Hematopoietic multipotent progenitor cell treated with erythropoietin and hydrocortisone succinate and interleukin-3 and kit ligand, for 8 days (in vitro differentiated cells): Measurements from ENCODE around the gene KIAA1217.

ENCODE experiments used
- DNase-seq: peaks from one replicate; pipeline ENCODE4 v3.0.0-alpha.2; 2015

Gene KIAA1217

GRCh38 chr10:24451325-24451820 is 242.4 kb downstream of the KIAA1217 start:
- no peak for DNase-seq

GRCh38 chr10:24452030-24452429 is 243.1 kb downstream of the KIAA1217 start:
- DNase-seq, result no peak

DNA sequence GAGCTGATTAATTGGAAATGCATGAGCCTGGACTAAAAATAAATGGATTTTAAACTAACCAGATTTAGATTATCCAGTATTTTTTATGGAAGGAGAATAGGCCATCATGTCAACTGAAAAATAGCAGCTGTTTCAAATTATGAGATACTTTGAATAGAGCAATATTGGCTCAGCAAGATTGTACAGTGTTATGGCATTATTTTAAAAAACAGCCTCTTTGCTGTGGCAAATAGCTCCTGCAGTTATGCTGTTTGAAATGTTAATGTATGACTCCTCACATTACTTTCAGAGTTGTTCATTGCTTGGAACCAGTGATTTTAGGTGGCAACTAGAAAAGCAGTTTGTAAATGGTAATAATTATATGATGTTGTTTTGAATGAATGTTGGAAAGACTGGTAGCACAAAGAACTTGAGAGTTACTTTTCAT is 244.5 kb downstream of the KIAA1217 start:
- no peak for DNase-seq

GRCh38 chr10:24453973-24454372 is 245.0 kb downstream of the KIAA1217 start:
- DNase-seq, result no peak

- DNase-seq, result no peak
Measured at GRCh38 chr10:24455447-24455846, 246.5 kb downstream of the KIAA1217 start.

GRCh38 chr10:24456322-24456721 is 247.4 kb downstream of the KIAA1217 start:
- DNase-seq, result no peak

DNA sequence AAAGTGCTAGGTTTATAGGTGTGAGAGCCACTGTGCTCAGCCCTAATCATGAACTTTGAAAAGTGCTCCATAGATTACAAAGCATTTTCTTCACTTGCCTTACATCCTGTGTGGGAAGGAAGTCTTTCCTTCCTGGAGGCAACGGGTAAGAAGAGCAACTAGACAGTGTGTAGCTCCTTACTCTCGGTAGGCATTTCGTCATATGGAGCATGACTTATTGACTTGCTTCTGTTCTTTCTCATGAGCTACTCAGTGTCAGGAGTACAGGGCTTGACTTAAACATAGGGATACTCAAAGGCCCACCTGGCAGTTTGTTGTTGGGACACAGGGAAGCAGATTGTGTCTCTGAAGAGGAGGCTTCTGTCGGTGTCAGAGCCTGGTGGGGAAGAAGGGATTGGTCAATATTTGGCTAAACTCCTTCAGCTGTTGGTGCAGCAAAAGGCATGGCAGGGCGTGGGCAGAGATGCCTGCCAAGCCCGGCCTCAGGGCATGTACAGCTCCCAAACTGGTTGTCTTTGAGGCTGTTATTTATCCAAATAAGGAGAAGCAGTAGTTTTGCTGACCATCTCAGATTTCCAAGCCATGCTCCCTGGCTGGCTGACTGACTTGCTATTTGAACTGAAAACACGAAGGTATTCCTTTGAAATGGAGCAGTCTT is 248.9 kb downstream of the KIAA1217 start:
- DNase-seq, result no peak

GRCh38 chr10:24459836-24460235 is 250.9 kb downstream of the KIAA1217 start:
- DNase-seq, result no peak

- no peak for DNase-seq
Measured at GRCh38 chr10:24462291-24462813, 253.4 kb downstream of the KIAA1217 start.

DNA sequence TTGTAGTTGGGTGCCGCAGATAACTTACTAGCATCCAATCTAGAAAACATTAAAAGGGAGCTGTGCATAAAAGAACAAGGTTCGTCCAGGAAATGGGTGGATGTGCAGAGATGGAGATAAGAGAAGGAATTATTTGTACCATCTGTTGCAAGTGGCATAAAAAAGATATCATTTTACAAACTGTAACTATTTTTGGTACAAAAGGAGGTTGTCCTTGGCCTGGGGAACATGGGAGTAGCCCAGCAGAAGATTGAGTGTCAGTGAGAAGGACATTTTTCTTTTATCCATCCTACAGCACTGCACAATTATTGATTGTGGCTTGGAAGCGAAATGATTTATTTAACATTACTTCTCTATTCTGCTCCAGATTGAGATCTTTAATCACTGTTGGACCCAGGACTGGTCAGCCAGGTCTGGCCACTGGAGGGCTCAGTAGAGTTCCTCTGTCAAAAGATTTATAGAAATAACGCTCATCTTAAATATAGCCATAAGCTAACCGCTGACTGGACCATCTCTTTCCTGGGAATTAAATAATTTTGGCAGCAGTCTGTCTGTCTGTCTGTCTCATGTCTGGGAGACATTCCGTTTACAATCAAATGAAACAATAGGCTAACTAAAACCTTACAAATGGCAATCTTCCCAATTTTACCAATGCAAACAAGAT is 254.1 kb downstream of the KIAA1217 start:
- no peak for DNase-seq

DNA sequence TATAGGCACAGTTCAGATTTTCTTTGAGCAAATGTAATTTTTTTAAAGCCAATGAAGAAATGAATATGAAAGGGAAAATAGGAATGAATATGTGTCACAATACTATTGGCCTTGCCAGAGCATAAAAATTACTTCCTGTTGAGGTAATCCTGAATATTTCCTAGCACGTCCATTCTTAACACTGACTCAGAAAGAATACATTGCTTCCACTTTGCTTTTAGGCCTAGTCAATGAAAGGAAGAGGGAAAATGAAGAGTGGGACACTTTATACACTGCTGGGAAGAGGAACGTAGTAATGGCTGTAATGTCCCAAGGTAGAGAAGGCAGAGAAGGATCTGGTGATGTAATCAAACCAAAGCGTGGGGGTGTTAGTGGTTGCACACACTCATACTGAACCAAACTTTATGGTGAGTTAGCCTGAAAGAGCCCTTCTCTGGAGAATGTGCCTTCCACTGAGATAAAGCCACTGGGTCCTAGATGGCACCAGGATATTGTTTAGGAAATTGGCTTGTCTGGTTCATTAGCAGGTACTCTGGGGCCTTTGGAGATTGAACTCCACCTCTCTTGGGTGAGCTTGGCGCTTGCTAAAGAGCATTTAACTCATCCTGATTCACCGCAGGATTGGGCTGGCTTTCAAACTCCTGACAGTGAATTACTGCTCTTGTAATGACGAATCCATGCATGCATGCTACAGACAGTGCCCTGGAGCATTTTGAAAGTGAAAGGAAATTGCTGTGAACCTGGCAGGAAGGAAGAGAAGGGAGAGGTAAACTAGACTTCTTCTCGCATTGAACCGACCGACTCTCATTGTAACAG is 254.9 kb downstream of the KIAA1217 start:
- DNase-seq, result no peak

DNA sequence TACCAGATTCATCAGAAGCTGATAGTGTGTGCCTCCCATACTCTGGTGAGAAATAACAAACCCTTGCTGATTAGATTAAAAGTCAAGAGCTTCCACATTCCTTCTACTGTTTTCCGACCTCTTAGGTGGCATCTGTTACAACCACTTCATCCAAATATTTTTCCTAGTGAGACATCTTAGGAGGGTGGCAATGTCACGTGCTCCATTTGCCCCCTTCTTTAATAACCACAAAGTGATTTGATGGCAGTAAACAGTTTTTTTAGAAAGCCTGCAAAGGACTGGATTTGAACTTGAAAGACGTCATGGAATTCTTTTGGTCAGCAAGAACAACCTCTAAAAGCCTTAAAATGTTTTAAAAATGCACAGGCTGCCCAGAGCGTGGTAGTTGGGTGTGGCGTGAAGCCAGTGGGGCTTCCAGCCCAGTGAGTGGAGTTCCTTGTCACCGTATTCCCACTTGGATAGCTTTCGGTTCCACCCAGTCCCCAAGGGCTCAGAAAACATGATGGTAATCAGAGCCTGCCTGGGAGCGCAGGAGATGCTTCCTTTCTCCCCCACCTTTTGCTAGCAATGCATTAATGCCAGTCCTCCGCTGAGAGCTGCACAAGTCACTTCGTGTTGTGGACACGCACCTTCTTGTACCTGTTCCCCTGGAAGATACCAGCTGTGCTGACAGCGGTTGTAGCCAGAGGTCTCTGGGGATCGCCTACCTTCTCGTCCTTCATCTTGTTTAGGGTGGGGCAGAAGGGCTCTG is 256.4 kb downstream of the KIAA1217 start:
- no peak for DNase-seq

DNA sequence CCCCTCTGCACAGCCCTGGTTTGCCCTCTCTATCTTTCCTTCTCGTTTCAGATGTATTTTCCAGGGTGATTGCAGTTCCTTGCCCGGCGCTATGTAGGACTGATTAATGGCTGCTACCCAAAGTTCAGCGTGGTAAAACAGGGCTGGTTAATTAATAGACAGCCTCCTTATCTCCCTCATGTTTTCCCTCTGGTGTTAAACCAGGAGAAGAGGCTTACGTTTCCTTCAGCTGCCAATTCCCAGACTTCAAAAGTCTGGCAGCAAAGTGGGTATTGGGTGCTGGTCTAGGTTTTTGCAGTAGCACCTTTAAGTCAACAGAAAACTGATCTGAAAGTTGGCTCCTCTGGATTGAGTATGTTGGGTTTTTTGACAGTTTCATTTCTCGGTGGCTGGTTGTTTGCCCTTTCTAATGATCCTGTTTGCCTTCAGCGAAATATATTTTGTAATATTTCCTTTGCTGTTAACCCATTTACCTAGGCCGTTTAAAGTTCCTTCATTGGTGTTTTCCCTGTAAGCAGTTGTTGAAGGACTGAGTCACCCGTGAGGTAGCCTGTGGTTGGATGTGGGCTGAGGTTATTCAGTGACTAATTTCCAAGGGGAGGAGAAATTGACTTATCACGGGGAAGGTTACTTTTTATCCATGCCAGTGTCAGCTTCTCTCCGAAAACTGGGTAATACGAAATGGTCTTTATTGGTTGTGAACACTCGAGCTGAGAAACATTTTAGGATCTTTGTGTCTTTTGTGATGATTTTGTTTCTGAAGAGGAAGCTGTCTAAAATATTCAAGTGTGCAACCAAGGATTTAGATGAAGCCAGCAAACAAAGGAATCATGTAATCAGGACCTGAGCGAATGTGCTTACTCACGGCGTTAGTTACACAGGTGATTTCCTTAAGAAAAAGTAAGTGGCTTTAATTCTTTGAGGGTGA is 257.2 kb downstream of the KIAA1217 start:
- no peak for DNase-seq

DNA sequence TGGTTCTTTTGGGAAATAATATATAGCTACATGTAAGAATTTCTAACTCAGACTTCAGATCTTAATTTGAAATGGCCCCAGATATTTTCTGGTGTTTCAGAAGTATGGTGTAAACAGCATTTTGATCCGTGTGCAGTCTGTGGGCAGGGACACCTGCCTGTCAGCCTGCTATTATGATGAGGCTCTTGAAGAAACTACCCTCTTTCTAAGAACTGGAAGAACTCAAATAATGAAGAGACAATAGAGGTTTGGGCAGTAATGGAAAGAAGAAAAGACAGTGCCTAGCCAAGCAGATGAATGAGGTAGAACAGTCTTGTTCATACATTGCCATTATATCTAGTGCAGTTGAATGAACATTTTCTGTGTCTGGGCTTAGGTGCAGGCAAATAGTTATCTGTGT is 258.2 kb downstream of the KIAA1217 start:
- no peak for DNase-seq

DNA sequence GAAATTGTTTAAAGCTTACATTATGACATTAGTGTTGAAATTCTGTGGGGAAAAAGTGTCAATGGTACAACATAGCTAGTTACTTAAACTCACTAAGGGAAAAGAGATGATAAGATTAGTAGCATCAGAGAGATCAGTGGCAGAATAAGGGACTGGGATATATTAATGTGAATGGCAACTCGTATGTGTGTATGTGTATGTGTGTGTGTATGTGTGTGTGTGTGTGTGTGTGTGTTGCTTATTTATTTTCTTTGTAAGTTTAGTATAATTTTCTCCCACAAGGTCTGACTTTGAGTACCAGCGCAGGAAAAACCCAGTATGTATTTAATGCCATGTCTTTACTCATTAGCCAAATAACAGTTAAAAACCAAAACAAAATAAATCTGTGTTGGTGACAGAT is 258.7 kb downstream of the KIAA1217 start:
- DNase-seq, result no peak

DNA sequence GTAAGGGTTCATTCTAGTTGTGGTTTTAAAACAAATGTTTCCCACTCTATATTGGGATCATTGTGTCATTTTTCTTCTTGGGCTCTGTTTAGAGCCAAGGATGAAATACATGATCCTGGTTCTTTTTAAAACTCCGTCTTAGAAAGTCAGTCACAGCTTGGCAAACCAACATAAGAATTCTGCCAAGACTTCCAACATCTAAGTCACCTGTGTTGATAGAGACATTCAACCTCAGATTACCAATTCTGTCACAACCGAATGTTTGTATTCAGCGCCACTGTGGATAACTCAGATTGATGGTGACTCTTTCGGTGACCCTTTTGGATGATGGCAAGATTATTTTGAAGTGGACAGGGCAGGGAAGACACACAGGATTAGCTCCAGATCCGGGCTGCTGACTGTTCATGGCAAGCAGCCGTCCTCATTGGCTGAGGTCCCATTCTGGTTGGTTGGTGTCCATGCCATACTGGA is 259.4 kb downstream of the KIAA1217 start:
- DNase-seq, result no peak

- DNase-seq, result no peak
Measured at GRCh38 chr10:24469993-24470392, 261.1 kb downstream of the KIAA1217 start.

GRCh38 chr10:24475598-24475997 is 266.7 kb downstream of the KIAA1217 start:
- no peak for DNase-seq

GRCh38 chr10:24476913-24477701 is 268.2 kb downstream of the KIAA1217 start:
- DNase-seq, result no peak

- no peak for DNase-seq
Measured at GRCh38 chr10:24477915-24478314, 269.0 kb downstream of the KIAA1217 start.

GRCh38 chr10:24479806-24480205 is 270.9 kb downstream of the KIAA1217 start:
- DNase-seq, result no peak
